HEK293T (cell line): ENCODE results near the gene PTPRD.

ENCODE experiments used
- ARNT ChIP-seq: fragments of 450-650 bp; IDR thresholded peaks from 2 replicates; pipeline ENCODE4 v1.6.1; 2017; ENCODE audit warnings: mild to moderate bottlenecking
- FOXA1 ChIP-seq: fragments of 450-650 bp; IDR thresholded peaks from 2 replicates; pipeline ENCODE4 v1.6.1; 2016; ENCODE audit warnings: mild to moderate bottlenecking
- FOXM1 ChIP-seq: fragments of 450-650 bp; IDR thresholded peaks from 2 replicates; pipeline ENCODE4 v1.6.1; 2017; ENCODE audit warnings: mild to moderate bottlenecking, borderline replicate concordance
- HDGF ChIP-seq: fragments of 450-650 bp; IDR thresholded peaks from 2 replicates; pipeline ENCODE4 v1.6.1; 2017; ENCODE audit warnings: antibody characterized with exemption, borderline replicate concordance
- L3MBTL2 ChIP-seq: fragments of 450-650 bp; conservative IDR thresholded peaks from 2 replicates; pipeline ENCODE4 v1.6.1; 2016; ENCODE audit warnings: mild to moderate bottlenecking
- NFRKB ChIP-seq: fragments of 450-650 bp; IDR thresholded peaks from 2 replicates; pipeline ENCODE4 v1.6.1; 2016; ENCODE audit warnings: mild to moderate bottlenecking, moderate library complexity
- SP1 ChIP-seq: fragments of 450-650 bp; IDR thresholded peaks from 2 replicates; pipeline ENCODE4 v1.6.1; 2017
- SUZ12 ChIP-seq: fragments of 450-650 bp; IDR thresholded peaks from 2 replicates; pipeline ENCODE4 v1.6.1; 2016; ENCODE audit warnings: mild to moderate bottlenecking
- TF ChIP-seq, protein P1 (sequence below): fragments of 450-650 bp; IDR thresholded peaks from 2 replicates; pipeline ENCODE4 v1.6.1; 2016

- TF ChIP-seq FOXA1 (no peak), FOXM1 (no peak), SUZ12 (no peak), HDGF (no peak), NFRKB (no peak), L3MBTL2 (no peak), SP1 (no peak), ARNT (no peak)
- TF ChIP-seq, protein P1, sequence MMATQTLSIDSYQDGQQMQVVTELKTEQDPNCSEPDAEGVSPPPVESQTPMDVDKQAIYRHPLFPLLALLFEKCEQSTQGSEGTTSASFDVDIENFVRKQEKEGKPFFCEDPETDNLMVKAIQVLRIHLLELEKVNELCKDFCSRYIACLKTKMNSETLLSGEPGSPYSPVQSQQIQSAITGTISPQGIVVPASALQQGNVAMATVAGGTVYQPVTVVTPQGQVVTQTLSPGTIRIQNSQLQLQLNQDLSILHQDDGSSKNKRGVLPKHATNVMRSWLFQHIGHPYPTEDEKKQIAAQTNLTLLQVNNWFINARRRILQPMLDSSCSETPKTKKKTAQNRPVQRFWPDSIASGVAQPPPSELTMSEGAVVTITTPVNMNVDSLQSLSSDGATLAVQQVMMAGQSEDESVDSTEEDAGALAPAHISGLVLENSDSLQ, result no peak
Observed at GRCh38 chr9:10274988-10275387, 337.8 kb downstream of the PTPRD start.
